OCI-LY7 (cell line): ENCODE data around the gene IL4.

ENCODE experiments used
- EZH2phosphoT487 ChIP-seq: fragments of 200-600 bp; sonication (generic); IDR thresholded peaks from 2 replicates; pipeline ENCODE4 v1.6.1; 2018; ENCODE audit warnings: low read depth, borderline replicate concordance, mild to moderate bottlenecking, mixed run types, antibody characterized with exemption, low read length, moderate library complexity, mixed read lengths
- TF ChIP-seq, protein P1 (sequence below): fragments of 200-600 bp; sonication (generic); conservative IDR thresholded peaks from 2 replicates; pipeline ENCODE4 v1.5.1; 2014; ENCODE audit warnings: mild to moderate bottlenecking, antibody characterized with exemption, low read length, moderate library complexity, mixed read lengths

DNA sequence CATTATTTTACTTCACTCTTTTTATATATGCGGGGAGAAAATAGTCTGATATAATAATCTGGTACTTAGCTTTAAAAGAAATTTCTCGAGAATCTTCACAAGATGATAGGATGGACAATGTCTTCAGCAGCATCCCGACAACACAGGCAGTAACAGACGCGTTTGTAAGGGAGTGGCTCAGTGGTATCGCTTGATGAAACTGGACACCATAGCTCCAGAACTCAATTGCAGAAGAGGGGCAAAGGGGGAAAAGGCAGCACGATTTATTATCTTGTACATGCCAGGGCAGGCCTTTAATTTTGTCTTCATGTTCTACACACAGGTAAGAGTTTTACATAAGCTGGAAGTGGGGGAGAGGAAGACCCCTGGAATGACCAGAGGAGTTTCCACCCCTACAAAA lies 15.7 kb downstream of the IL4 start:
- TF ChIP-seq, protein P1, sequence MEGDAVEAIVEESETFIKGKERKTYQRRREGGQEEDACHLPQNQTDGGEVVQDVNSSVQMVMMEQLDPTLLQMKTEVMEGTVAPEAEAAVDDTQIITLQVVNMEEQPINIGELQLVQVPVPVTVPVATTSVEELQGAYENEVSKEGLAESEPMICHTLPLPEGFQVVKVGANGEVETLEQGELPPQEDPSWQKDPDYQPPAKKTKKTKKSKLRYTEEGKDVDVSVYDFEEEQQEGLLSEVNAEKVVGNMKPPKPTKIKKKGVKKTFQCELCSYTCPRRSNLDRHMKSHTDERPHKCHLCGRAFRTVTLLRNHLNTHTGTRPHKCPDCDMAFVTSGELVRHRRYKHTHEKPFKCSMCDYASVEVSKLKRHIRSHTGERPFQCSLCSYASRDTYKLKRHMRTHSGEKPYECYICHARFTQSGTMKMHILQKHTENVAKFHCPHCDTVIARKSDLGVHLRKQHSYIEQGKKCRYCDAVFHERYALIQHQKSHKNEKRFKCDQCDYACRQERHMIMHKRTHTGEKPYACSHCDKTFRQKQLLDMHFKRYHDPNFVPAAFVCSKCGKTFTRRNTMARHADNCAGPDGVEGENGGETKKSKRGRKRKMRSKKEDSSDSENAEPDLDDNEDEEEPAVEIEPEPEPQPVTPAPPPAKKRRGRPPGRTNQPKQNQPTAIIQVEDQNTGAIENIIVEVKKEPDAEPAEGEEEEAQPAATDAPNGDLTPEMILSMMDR: no peak
- no peak for TF ChIP-seq EZH2phosphoT487
